Thyroid gland (tissue), 4 donors: ENCODE results near the gene HDGFL3.

Experiments used
- CTCF ChIP-seq, 6 experiments: fragments of 200-600 bp in 3 of 6; fragments of 450-650 bp in 3 of 6; sonication (generic) in 3 of 6; IDR thresholded peaks; one replicate each; pipeline ENCODE4 v1.5.1; 2016 to 2019; ENCODE audit warnings: antibody characterized with exemption in 6 of 6, mild to moderate bottlenecking in 2 of 6, inconsistent platforms in 1 of 6, moderate library complexity in 1 of 6
- POLR2A ChIP-seq, 2 donors: fragments of 450-650 bp; IDR thresholded peaks; one replicate each; pipeline ENCODE4 v1.6.1; 2017; ENCODE audit warnings: antibody characterized with exemption in 2 of 2, mild to moderate bottlenecking in 2 of 2, moderate library complexity in 1 of 2

- TF ChIP-seq CTCF (IDR thresholded peaks at IDR 0.05), result no peak
- TF ChIP-seq POLR2A (IDR thresholded peaks at IDR 0.05), result no peak
Observed at GRCh38 chr15:83081256-83082014, 126.2 kb downstream of the HDGFL3 start.
